HG02678 (cell line): Measurements from ENCODE around the gene DGCR2.
"Not testable (repeated sequence)": the region's sequence is repeated elsewhere in the genome, so short reads cannot be mapped to it uniquely, and the experiment has no call there.

Experiments
- ATAC-seq: cut with Tn5 transposase; IDR thresholded peaks from one replicate; pipeline ENCODE4 v1.9.1; 2021; ENCODE audit warnings: mild to moderate bottlenecking, moderate library complexity; ENCODE audit not compliant: unreplicated experiment

The DGCR2 gene

DNA sequence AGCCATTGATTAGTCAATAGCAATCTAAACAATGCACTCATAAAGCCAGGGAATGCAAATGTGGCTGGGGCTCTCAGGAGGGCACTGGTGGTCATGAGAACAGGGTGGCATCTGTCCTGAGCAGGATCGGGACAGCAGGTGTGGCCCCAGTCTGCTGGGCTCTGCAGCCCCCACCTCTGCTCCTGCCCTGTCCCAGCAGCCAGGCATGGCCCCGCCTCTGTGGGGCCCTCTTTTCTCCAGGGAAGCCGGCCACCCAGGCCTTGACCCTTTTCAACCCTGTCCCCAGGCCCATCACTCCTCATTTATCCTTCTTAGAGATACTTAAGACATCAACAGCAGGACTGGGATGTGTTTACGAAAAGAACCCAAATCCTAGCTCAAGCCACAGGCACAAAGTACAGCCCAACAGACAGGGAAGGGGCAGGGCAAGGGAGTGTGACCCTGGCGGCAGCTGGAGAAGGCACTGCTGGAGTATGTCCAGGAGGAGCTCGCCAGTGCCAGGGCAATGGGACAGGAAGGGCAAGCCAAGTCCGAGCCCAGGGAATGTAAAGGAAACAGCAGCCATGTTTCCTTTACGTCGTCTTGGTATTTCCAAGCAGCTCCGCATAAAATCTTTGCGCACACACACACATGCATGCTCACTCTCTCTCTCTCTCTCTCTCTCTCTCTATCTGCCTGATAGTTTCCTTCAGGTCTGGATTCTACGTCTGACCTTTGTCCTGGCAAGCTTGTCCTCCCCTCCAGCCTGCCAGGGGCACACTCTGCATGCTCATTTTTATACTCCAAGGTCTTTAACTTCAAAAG lies 59.9 kb downstream of the DGCR2 start:
- ATAC-seq: no peak

- no peak for ATAC-seq
Observed at GRCh38 chr22:19061471-19062138, 60.6 kb downstream of the DGCR2 start.

- ATAC-seq: no peak
Observed at GRCh38 chr22:19060356-19061009, 61.7 kb downstream of the DGCR2 start.

DNA sequence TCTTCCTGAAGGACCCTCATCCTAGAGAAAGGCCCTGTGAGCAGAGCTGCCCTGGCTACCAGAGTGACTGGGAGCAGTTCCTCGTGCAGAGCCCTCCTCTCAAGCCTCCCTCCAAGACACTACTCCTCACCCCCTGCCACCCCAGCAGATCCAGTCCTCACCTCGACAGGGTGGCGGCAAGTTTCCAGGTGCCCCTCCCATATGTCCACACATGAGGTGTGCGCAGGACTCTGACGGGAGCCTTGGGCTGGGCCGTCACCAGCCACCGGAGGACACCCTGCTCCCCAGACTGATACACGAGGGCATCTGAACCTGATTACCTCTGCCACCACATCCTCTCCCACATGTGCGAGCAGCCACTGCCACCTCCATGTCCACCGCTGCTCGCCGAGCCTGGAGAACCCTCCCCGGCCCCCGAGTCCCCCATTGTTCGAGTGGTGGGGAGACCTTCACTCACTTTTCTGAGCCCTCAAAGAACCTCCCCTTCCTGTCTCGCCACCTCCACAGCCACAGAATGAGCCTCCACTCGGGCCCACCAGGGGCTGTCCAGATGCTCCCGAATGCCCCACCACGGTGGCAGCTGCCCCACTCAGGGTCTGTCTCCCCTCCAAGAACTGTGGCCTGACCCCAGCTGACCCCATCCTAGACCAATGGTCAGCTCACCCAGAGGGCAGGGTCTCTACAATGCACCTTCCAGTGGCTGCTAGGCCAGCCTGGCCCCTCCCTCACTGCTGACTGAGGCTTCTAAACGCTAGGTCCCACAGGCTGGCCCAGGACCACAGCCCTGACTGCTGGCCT lies 62.5 kb downstream of the DGCR2 start:
- ATAC-seq: no peak

DNA sequence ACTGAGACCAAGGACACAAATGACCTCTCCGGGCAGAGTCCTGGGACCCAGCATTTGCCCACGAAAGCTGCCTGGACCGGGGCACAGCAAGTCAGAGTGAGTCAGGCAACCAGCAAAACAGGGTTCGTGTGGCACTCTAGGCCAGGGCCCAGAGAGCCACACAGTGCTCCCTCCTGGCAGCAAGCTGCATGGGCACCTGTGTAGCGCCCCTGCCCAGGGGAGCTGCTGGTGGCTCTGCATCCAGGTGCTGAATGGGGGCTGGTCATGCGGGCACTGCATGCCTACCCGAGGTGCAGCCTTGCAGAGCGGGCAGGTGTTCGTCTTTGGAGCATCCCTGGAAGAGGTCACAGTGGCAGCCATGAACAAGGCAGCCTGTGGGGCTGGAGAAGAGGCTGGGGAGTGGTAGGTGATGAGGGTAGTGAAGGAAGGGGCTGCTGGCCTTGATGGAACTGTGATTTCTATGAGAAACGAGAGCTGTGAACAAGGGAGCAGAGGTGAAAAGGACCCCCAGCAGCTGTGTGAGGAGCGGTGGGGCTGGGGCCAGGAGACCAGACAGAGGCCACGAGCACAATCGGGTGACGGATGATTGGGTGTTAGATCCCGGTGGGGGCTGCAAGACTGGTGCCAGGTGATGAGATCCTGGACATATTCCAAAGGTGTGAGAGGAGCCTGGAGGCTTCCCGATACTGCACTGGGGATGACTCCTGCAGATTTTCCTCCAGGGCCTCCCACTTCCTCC lies 63.3 kb downstream of the DGCR2 start:
- ATAC-seq: no peak

DNA sequence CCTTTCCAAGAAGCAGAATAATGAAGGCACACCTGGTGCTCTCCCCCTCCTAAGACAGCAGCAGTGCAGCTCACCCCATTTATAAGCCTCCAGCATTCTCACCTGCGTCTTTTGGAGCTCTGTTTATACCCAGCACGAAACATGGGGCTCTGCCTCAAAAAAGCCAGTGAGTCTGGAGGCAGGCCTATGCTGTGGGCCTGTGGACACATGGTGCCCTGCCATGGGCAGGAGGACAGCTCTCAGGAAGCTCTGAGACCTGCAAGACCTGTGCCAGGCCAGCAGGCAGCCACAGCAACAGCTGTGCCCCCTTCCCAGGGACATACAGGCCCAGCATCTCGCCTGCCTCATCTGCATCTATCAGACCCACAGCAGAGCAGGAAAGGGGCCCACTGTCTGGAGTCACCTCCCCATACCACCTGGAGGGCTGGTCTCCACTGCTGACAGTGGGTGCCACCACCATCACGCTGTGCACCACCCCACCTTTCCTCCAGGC lies 64.2 kb downstream of the DGCR2 start:
- ATAC-seq: no peak

DNA sequence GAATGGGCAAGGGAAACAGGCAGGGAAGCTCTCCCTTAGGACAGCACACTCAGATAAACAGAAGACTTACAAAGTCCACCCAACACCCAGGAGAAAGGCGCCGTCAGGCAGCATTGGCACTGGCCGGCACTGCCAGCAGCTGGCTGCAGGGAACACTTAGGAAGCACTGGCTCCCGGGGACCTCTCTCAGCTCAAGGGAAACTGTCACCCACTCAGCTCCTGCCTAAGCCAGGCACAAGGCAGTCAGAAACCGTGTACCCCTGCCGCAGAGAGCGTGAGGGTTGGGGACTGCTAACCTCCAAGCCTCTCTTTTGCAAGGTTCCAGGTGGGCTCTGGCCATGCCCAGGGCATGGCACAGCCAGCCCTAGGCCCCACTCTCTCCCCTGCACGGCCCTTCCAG lies 64.7 kb downstream of the DGCR2 start:
- ATAC-seq: no peak

GRCh38 chr22:19056951-19057401 lies 65.2 kb downstream of the DGCR2 start:
- ATAC-seq: no peak

GRCh38 chr22:19055801-19056200 lies 66.4 kb downstream of the DGCR2 start:
- no peak for ATAC-seq

- ATAC-seq: no peak
Observed at GRCh38 chr22:19052941-19053541, 69.2 kb downstream of the DGCR2 start.

- ATAC-seq: no peak
Observed at GRCh38 chr22:19051381-19052072, 70.7 kb downstream of the DGCR2 start.

GRCh38 chr22:19050847-19051246 lies 71.4 kb downstream of the DGCR2 start:
- not testable (repeated sequence) for ATAC-seq

GRCh38 chr22:19050117-19050516 lies 72.1 kb downstream of the DGCR2 start:
- no peak for ATAC-seq

- no peak for ATAC-seq
Observed at GRCh38 chr22:19048531-19048930, 73.7 kb downstream of the DGCR2 start.

- ATAC-seq: no peak
Observed at GRCh38 chr22:19047993-19048392, 74.2 kb downstream of the DGCR2 start.

DNA sequence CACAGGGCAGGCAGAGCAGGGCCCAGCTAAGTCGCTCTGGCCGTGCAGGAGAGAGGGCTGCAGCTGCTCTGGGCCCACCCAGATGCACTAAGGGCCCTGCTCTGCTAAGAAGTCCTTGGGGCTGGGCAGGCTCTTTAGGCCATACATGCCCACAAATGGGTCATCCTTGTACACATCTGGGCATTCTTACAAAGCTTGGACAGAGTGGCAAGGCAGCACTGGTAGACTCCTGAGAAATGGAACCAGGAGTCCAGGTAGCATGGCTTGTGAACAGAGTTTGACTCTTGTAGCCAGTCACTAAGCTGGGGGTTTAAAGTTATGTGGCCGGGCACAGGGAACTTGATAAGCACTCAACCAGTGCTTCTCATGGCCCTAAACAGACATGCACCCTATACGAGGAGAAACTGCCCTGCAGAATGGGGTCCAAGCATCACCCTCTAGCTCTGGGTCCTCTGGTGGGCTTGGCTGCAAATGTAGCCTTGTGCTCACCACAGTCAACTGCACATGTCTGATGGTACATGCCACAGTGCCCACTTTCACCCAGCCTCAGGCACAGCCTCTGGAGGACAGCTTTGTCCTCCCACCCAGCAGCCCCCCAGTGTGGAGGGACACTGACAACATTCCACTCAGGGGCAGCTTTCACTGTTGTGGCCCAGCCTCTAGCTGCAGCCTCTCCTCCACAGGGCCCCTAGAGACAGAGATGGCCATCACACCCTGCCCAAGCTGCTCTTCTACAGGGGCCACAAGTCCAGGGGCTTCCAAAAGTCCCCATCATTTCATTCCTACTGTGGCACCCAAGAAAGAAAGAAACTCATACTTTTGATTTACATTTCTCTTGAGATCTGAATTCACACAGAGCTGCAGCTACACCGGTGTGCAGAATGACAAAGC lies 75.2 kb downstream of the DGCR2 start:
- no peak for ATAC-seq

GRCh38 chr22:19046287-19046686 lies 75.9 kb downstream of the DGCR2 start:
- ATAC-seq: no peak

- ATAC-seq: no peak
Observed at GRCh38 chr22:19045094-19045493, 77.1 kb downstream of the DGCR2 start.
